ENCODE data around the gene MYOZ2.

Gene MYOZ2

GRCh38 chr4:119231491-119231890 lies 95.9 kb downstream of the MYOZ2 start:
- Histone ChIP-seq H3K27me3 (ENCODE audit: insufficient read depth, insufficient read length) (no peaks in the 10 kb centered on the region), H3K9ac (ENCODE audit: insufficient read length, low read depth) (no peak overlapping the region), H3K4me1 (ENCODE audit: insufficient read depth, insufficient read length) (no peaks in the 10 kb centered on the region), H3K9me3 (ENCODE audit: insufficient read depth, low read length) (no peaks in the 10 kb centered on the region), H3K36me3 (ENCODE audit: insufficient read depth, insufficient read length, low read length) (peaks cover 15% of the 10 kb centered on the region), H3K4me3 (ENCODE audit: insufficient read length, low read depth) (no peak overlapping the region)
- no peak for DNase-seq (ENCODE audit: low read depth, low spot score)
- TF ChIP-seq YY1 (IDR thresholded peaks at IDR 0.05; ENCODE audit: insufficient read depth, insufficient read length): no peak
- no peak for TF ChIP-seq ZNF274 (IDR thresholded peaks at IDR 0.05; ENCODE audit: low read depth, low read length)
- no peak for TF ChIP-seq SUZ12 (IDR thresholded peaks at IDR 0.05; ENCODE audit: extremely low read depth, insufficient read depth, insufficient read length)

- TF ChIP-seq YY1 (IDR thresholded peaks at IDR 0.05; ENCODE audit: insufficient read depth, insufficient read length) (no peak), ZNF274 (IDR thresholded peaks at IDR 0.05; ENCODE audit: low read depth, low read length) (no peak), SUZ12 (IDR thresholded peaks at IDR 0.05; ENCODE audit: extremely low read depth, insufficient read depth, insufficient read length) (no peak)
- H3K9ac ChIP-seq (ENCODE audit: insufficient read length, low read depth): no peak overlapping the region
- H3K27me3 ChIP-seq (ENCODE audit: insufficient read depth, insufficient read length): no peaks in the 10 kb centered on the region
- H3K9me3 ChIP-seq (ENCODE audit: insufficient read depth, low read length): no peaks in the 10 kb centered on the region
- no peaks in the 10 kb centered on the region for H3K4me1 ChIP-seq (ENCODE audit: insufficient read depth, insufficient read length)
- peaks cover 17% of the 10 kb centered on the region for H3K36me3 ChIP-seq (ENCODE audit: insufficient read depth, insufficient read length, low read length)
- H3K4me3 ChIP-seq (ENCODE audit: insufficient read length, low read depth): no peak overlapping the region
- DNase-seq (ENCODE audit: low read depth, low spot score): no peak
These were observed 96.7 kb downstream of the MYOZ2 start for GRCh38 chr4:119232286-119232685.

GRCh38 chr4:119233191-119233590 lies 97.6 kb downstream of the MYOZ2 start:
- no peak for DNase-seq (ENCODE audit: low read depth, low spot score)
- Histone ChIP-seq H3K36me3 (ENCODE audit: insufficient read depth, insufficient read length, low read length) (peaks cover 17% of the 10 kb centered on the region), H3K9ac (ENCODE audit: insufficient read length, low read depth) (no peak overlapping the region), H3K27me3 (ENCODE audit: insufficient read depth, insufficient read length) (no peaks in the 10 kb centered on the region), H3K9me3 (ENCODE audit: insufficient read depth, low read length) (no peaks in the 10 kb centered on the region), H3K4me3 (ENCODE audit: insufficient read length, low read depth) (no peak overlapping the region), H3K4me1 (ENCODE audit: insufficient read depth, insufficient read length) (no peaks in the 10 kb centered on the region)
- no peak for TF ChIP-seq YY1 (IDR thresholded peaks at IDR 0.05; ENCODE audit: insufficient read depth, insufficient read length)
- no peak for TF ChIP-seq ZNF274 (IDR thresholded peaks at IDR 0.05; ENCODE audit: low read depth, low read length)
- no peak for TF ChIP-seq SUZ12 (IDR thresholded peaks at IDR 0.05; ENCODE audit: extremely low read depth, insufficient read depth, insufficient read length)

- Histone ChIP-seq H3K27me3 (ENCODE audit: insufficient read depth, insufficient read length) (no peaks in the 10 kb centered on the region), H3K36me3 (ENCODE audit: insufficient read depth, insufficient read length, low read length) (peaks cover 17% of the 10 kb centered on the region), H3K4me1 (ENCODE audit: insufficient read depth, insufficient read length) (no peaks in the 10 kb centered on the region), H3K9me3 (ENCODE audit: insufficient read depth, low read length) (no peaks in the 10 kb centered on the region), H3K4me3 (ENCODE audit: insufficient read length, low read depth) (no peak overlapping the region), H3K9ac (ENCODE audit: insufficient read length, low read depth) (no peak overlapping the region)
- DNase-seq (ENCODE audit: low read depth, low spot score): no peak
- TF ChIP-seq SUZ12 (IDR thresholded peaks at IDR 0.05; ENCODE audit: extremely low read depth, insufficient read depth, insufficient read length) (no peak), YY1 (IDR thresholded peaks at IDR 0.05; ENCODE audit: insufficient read depth, insufficient read length) (no peak), ZNF274 (IDR thresholded peaks at IDR 0.05; ENCODE audit: low read depth, low read length) (no peak)
These were observed 98.1 kb downstream of the MYOZ2 start for GRCh38 chr4:119233750-119234149.

- no peak for DNase-seq (ENCODE audit: low read depth, low spot score)
- Histone ChIP-seq H3K4me1 (ENCODE audit: insufficient read depth, insufficient read length) (no peaks in the 10 kb centered on the region), H3K27me3 (ENCODE audit: insufficient read depth, insufficient read length) (no peaks in the 10 kb centered on the region), H3K36me3 (ENCODE audit: insufficient read depth, insufficient read length, low read length) (peaks cover 6% of the 10 kb centered on the region), H3K9me3 (ENCODE audit: insufficient read depth, low read length) (no peaks in the 10 kb centered on the region), H3K9ac (ENCODE audit: insufficient read length, low read depth) (no peak overlapping the region), H3K4me3 (ENCODE audit: insufficient read length, low read depth) (no peak overlapping the region)
- TF ChIP-seq SUZ12 (IDR thresholded peaks at IDR 0.05; ENCODE audit: extremely low read depth, insufficient read depth, insufficient read length) (no peak), YY1 (IDR thresholded peaks at IDR 0.05; ENCODE audit: insufficient read depth, insufficient read length) (no peak), ZNF274 (IDR thresholded peaks at IDR 0.05; ENCODE audit: low read depth, low read length) (no peak)
These were observed 101.6 kb downstream of the MYOZ2 start for GRCh38 chr4:119237201-119237600.

All from NT2/D1 (cell line).